SU-DHL-6 (cell line): Measurements from ENCODE around the gene NUB1.

Experiments
- EZH2phosphoT487 ChIP-seq: fragments of 200-600 bp; sonication (generic), shearing (Covaris generic); conservative IDR thresholded peaks from 2 replicates; pipeline ENCODE4 v1.6.1; 2018; ENCODE audit warnings: mild to moderate bottlenecking, antibody characterized with exemption, low read length, moderate library complexity, mixed read lengths
- TF ChIP-seq, protein P1 (sequence below): fragments of 200-600 bp; sonication (generic); IDR thresholded peaks from one replicate; pipeline ENCODE4 v1.5.1; 2017; ENCODE audit warnings: antibody characterized with exemption, mild to moderate bottlenecking, low read length, moderate library complexity; ENCODE audit not compliant: insufficient read depth, poor library complexity, severe bottlenecking

DNA sequence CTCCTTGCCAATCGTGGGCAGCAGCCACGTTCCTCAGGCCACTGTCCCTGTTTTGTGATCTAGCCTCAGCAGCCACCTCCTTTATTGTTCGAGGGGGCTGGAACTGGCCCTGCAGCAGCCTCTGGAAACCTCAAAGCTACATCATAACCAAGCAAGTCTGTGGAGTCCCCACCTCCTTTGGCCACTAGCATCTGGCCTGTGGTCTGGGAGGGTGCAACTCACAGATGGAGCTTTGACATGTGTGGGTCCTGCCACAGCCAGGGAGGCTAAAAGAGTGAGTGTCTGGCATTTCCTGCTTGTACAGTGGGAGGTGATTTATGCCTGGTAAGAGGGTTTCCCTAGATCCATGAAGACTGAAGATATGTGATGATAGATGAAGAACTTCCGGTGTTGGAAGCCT, 32.3 kb upstream of the NUB1 start:
- TF ChIP-seq, protein P1, sequence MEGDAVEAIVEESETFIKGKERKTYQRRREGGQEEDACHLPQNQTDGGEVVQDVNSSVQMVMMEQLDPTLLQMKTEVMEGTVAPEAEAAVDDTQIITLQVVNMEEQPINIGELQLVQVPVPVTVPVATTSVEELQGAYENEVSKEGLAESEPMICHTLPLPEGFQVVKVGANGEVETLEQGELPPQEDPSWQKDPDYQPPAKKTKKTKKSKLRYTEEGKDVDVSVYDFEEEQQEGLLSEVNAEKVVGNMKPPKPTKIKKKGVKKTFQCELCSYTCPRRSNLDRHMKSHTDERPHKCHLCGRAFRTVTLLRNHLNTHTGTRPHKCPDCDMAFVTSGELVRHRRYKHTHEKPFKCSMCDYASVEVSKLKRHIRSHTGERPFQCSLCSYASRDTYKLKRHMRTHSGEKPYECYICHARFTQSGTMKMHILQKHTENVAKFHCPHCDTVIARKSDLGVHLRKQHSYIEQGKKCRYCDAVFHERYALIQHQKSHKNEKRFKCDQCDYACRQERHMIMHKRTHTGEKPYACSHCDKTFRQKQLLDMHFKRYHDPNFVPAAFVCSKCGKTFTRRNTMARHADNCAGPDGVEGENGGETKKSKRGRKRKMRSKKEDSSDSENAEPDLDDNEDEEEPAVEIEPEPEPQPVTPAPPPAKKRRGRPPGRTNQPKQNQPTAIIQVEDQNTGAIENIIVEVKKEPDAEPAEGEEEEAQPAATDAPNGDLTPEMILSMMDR = no peak
- no peak for TF ChIP-seq EZH2phosphoT487
